Activated CD8-positive, alpha-beta T cell treated with anti-CD3 and anti-CD28 coated beads, Interleukin-2, amount 10 ng/mL, durations not matched to agents 7 days and 5 days (primary cell): ENCODE measurements around the gene SLC9A9. TPM values are rescaled to one million over a fixed set of nuclear protein-coding genes. Genes with fewer than 3 reads are reported as not detected.

Experiments used
- ATAC-seq: fragments of 150-1000 bp; cut with Tn5 transposase; one replicate; pipeline ENCODE4 v1.10.0; 2021; ENCODE audit warnings: moderate library complexity
- CTCF ChIA-PET: fragments of 350-600 bp; sonication (Branson Sonifier 250); formaldehyde crosslinking; loops from one replicate; lab custom pipeline; 2021; ENCODE audit warnings: antibody characterized with exemption; lab: Charles Lee
- POLR2A ChIA-PET: fragments of 350-600 bp; sonication (Branson Sonifier 250); formaldehyde crosslinking; loops from one replicate; lab custom pipeline; 2021; ENCODE audit warnings: antibody characterized with exemption; lab: Charles Lee
- DNase-seq: peaks from one replicate; pipeline ENCODE4 v3.0.0-alpha.2; 2020
- H3K27ac Mint-ChIP-seq: one replicate; pipeline ENCODE4 v1.8.0; 2021; ENCODE audit warnings: mild to moderate bottlenecking, mixed read lengths
- H3K27me3 Mint-ChIP-seq: one replicate; pipeline ENCODE4 v1.8.0; 2021; ENCODE audit warnings: low read depth, mixed read lengths
- H3K36me3 Mint-ChIP-seq: one replicate; pipeline ENCODE4 v1.8.0; 2021; ENCODE audit warnings: low read depth, mixed read lengths
- H3K4me1 Mint-ChIP-seq: one replicate; pipeline ENCODE4 v1.8.0; 2021; ENCODE audit warnings: low read depth, mixed read lengths
- H3K4me3 Mint-ChIP-seq: one replicate; pipeline ENCODE4 v1.8.0; 2021; ENCODE audit warnings: mild to moderate bottlenecking, mixed read lengths
- H3K9me3 Mint-ChIP-seq: one replicate; pipeline ENCODE4 v1.8.0; 2022; ENCODE audit warnings: mixed read lengths; ENCODE audit not compliant: insufficient read depth
- total RNA-seq, 2 experiments: library from RNA; stranded (reverse); gene quantifications; one replicate each; pipeline ENCODE4 v1.2.3, GENCODE V29; 2021

The SLC9A9 gene
- total RNA-seq, 2 experiments from 2014 or later = 6.6 to 7.4 TPM

DNA sequence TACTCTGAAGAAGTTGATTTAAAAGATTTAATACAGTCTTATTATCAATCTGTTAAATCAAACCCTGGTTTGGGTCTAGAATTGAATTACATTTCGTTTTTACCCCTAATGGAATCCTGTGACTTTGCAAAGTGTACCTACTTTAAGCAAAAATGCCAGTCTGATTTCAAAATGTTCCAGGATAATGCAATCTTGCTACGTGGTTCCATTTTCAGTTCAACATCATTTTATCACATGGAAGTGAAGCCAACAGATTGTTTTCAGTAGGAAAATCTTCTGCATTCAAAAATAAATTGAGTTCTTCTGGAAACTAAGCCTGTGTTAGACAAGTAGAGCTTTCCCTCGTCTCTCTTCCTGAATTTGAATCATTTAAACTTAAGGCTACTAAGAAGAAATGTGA lies 372.3 kb downstream of the SLC9A9 start:
- DNase-seq (no peak), ATAC-seq (no peak)
- no peak overlapping the region for H3K27ac Mint-ChIP-seq
- ChIA-PET POLR2A (no interaction called here), CTCF (no interaction called here)
- H3K9me3 Mint-ChIP-seq = no peaks in the 10 kb centered on the region
- H3K4me3 Mint-ChIP-seq = no peak overlapping the region
- no peaks in the 10 kb centered on the region for H3K36me3 Mint-ChIP-seq
- no peaks in the 10 kb centered on the region for H3K4me1 Mint-ChIP-seq
- H3K27me3 Mint-ChIP-seq = no peaks in the 10 kb centered on the region

DNA sequence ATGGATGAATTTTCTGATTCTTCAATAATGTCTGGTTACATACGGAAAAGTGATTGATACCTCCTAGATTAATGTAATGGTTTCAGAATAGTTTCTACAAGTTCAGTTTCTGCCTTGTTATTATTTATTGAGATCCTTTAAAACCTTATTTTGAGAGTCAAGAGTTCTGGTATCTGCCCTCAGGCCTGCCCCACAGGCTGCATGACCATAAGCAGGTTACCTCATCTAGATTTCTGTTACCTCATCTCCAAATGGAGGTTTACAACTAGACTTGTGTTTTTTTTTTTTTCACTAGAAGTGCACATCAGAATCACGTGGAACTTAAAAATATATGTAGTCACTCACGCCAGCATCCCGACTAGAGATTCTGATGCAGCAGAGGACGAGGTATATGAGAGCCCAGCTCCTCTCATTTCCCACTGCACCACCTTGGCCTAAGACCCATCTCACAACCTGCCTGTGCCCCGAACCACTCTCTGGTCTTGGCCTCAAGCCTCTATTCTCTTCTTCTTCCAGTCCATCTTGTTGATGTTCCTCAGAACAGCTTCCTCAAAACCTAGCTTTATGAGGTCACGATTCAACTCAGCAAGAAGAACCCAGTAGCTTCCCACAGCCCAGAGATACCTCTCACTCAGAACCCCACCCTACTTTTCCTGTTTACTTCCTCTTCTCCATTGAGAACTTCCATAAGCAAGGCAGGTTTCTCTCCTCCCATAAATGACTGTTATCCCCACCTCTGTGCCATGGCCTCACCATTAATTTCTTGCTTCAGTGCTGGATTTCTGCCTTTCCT lies 375.3 kb downstream of the SLC9A9 start:
- POLR2A ChIA-PET = interaction anchor here (0.7 kb wide), 1 partner anchor 13 kb away, joined by 3 read pairs; no protein-coding TSS in a partner anchor
- no peak overlapping the region for H3K4me3 Mint-ChIP-seq
- H3K27ac Mint-ChIP-seq = no peak overlapping the region
- ATAC-seq (no peak), DNase-seq (no peak)
- no peaks in the 10 kb centered on the region for H3K4me1 Mint-ChIP-seq
- H3K36me3 Mint-ChIP-seq = no peaks in the 10 kb centered on the region
- CTCF ChIA-PET = no interaction called here
- no peaks in the 10 kb centered on the region for H3K9me3 Mint-ChIP-seq
- no peaks in the 10 kb centered on the region for H3K27me3 Mint-ChIP-seq

DNA sequence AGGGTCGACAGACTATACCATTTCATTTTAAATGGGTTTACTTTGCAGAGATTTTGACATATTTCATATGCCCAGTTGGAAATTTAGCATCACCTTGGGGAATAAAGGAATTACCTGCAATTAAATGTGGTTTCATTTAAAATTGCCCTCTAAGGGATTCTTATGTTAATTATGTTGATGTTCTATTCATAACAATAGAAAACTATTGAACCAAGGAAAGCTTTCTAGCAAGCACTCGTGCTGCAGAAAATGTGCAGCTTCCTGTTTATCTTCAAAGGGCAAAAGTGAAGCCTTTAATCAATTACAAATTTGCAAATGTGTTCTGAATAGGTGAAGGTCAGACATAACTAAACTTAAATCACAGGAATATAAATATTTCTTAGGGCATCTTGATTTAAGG lies 376.6 kb downstream of the SLC9A9 start:
- DNase-seq (no peak), ATAC-seq (no peak)
- Mint-ChIP-seq H3K36me3 (no peaks in the 10 kb centered on the region), H3K4me3 (no peak overlapping the region), H3K27ac (no peak overlapping the region), H3K4me1 (no peaks in the 10 kb centered on the region), H3K27me3 (no peaks in the 10 kb centered on the region), H3K9me3 (no peaks in the 10 kb centered on the region)
- ChIA-PET POLR2A (no interaction called here), CTCF (no interaction called here)

DNA sequence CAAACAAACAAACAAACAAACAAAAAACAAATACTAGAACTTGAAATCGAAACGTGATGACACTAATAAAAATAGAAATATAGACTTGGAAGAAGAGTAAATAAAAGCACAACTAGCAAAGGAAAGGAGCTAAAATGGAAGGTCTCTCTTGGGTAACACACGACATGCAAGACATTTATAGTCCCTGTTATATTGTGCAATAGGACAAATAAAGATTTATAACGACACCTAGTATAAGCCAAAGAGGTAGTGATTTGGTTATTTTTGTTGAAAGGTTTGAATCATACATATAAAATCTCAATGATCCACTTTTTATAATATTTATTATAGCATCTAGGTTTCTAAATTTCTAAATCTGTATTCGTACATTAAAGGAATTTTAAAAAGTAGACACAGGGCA lies 379.1 kb downstream of the SLC9A9 start:
- H3K4me1 Mint-ChIP-seq = peaks cover 3% of the 10 kb centered on the region
- no peak overlapping the region for H3K4me3 Mint-ChIP-seq
- ATAC-seq (no peak), DNase-seq (no peak)
- H3K36me3 Mint-ChIP-seq = no peaks in the 10 kb centered on the region
- CTCF ChIA-PET = no interaction called here
- no peaks in the 10 kb centered on the region for H3K27me3 Mint-ChIP-seq
- POLR2A ChIA-PET = no interaction called here
- no peak overlapping the region for H3K27ac Mint-ChIP-seq
- no peaks in the 10 kb centered on the region for H3K9me3 Mint-ChIP-seq

DNA sequence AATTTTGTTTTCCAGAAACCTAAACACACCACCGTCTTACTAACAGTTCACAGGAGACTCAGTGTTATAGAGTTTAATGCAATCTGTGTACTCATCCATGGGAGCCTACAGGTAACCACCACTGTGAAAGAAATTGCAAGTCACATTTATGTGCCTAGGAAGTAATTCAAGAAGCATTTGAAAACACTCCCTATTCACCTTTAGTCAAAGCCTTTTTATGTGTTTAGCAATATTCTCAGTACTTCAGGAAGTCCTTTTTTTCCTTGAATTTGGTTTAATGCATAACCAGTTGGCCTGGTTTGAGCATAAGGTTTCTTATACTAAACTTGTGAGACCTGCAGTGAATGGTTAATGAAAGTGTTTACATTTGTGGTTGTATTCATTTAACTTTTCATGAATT lies 382.6 kb downstream of the SLC9A9 start:
- ChIA-PET CTCF (no interaction called here), POLR2A (no interaction called here)
- no peak overlapping the region for H3K27ac Mint-ChIP-seq
- no peak for ATAC-seq
- H3K4me1 Mint-ChIP-seq = peaks cover 3% of the 10 kb centered on the region
- no peaks in the 10 kb centered on the region for H3K9me3 Mint-ChIP-seq
- H3K27me3 Mint-ChIP-seq = no peaks in the 10 kb centered on the region
- H3K4me3 Mint-ChIP-seq = no peak overlapping the region
- DNase-seq = no peak
- no peaks in the 10 kb centered on the region for H3K36me3 Mint-ChIP-seq

DNA sequence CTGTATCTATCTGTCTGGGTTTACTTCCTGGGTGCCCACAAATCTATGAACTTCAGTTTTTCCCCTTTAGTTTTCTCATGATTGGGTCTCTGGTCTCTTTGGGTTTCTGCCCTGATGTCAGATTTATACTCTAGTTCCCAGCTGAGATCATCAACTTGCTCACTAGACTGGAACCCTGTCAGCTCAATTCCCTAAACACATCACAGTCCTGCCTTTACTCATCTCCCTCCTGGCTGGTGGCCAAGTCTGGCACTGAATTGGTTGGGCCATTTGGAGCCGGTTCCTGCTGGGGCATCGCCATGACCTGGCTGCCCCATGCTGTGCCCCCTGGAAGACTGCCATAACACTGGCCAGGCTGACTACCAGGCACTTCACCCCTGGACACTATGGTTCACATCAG lies 383.4 kb downstream of the SLC9A9 start:
- ChIA-PET POLR2A (no interaction called here), CTCF (no interaction called here)
- Mint-ChIP-seq H3K9me3 (no peaks in the 10 kb centered on the region), H3K36me3 (no peaks in the 10 kb centered on the region), H3K27me3 (no peaks in the 10 kb centered on the region), H3K27ac (no peak overlapping the region), H3K4me1 (peaks cover 3% of the 10 kb centered on the region), H3K4me3 (no peak overlapping the region)
- ATAC-seq = no peak
- DNase-seq = no peak

DNA sequence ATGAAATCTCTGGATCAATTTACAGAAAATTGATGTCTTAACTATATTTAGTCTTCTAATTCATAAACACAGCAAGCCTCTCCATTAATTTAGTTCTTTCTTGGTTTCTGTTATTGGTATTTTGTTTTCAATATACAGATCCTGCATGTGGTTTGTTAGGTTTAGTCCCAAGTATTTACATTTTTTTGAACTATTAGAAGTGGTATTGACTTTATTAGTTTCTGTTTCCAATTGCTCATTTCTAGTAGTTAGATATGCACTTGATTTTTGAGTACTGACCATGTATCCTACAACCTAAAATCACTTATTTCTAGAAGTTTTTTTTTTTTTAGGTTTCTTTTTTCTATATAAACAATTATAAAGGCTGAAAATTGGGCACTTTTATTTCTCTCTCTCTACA lies 392.8 kb downstream of the SLC9A9 start:
- H3K4me1 Mint-ChIP-seq = no peaks in the 10 kb centered on the region
- no peaks in the 10 kb centered on the region for H3K9me3 Mint-ChIP-seq
- no peaks in the 10 kb centered on the region for H3K36me3 Mint-ChIP-seq
- H3K4me3 Mint-ChIP-seq = no peak overlapping the region
- no peak for ATAC-seq
- DNase-seq = no peak
- ChIA-PET POLR2A (no interaction called here), CTCF (no interaction called here)
- no peak overlapping the region for H3K27ac Mint-ChIP-seq
- no peaks in the 10 kb centered on the region for H3K27me3 Mint-ChIP-seq

DNA sequence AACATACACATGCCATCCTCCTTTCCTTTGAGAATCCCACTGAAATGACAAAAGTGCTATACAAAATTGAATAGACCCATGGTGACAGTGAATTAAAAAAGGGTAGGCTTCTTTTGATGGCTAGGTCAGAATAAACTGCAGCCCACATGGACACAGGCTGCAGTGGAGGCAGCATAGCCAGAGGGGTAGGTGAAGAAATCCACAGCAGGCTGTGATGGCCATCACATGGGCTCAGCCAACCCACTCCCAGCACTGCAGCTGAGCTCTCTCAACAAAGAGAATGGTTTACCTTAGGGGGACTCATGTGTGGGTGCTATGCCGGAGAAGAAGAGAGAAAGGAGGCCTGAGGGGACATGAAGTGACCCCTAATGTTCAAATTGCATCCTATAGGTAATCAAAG lies 397.6 kb downstream of the SLC9A9 start:
- ATAC-seq (peak; percentile 66), DNase-seq (no peak)
- Mint-ChIP-seq H3K9me3 (no peaks in the 10 kb centered on the region), H3K36me3 (no peaks in the 10 kb centered on the region), H3K4me3 (no peak overlapping the region), H3K4me1 (no peaks in the 10 kb centered on the region), H3K27me3 (no peaks in the 10 kb centered on the region), H3K27ac (no peak overlapping the region)
- CTCF ChIA-PET = no interaction called here
- POLR2A ChIA-PET = no interaction called here

DNA sequence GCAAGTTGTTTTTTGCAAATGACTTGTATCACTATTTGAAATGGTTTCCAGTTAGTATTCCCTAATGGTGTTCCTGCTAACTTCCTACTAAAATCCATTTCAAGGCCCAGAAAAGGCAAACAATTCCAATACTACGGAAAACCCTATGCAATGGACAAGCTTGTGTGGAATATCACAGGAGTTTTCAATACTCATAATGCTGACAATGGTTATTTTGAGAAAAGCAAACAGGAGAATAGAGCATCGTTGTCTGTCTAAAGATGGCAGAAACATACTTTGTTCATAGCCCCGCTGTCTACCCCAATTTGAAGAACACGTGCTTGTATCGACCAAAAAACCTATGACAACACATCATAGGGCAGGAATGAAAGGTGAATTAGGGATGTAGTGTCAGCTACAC lies 400.8 kb downstream of the SLC9A9 start:
- ChIA-PET CTCF (interaction anchor here (0.8 to 1.8 kb wide), 3 partner anchors 13 to 327 kb away, joined by 3 to 7 read pairs (median 6); partner anchors contain the start of gene CHST2), POLR2A (no interaction called here)
- Mint-ChIP-seq H3K4me1 (peaks cover 19% of the 10 kb centered on the region), H3K4me3 (no peak overlapping the region), H3K27me3 (no peaks in the 10 kb centered on the region), H3K36me3 (no peaks in the 10 kb centered on the region), H3K9me3 (no peaks in the 10 kb centered on the region), H3K27ac (no peak overlapping the region)
- ATAC-seq = peak; percentile 24
- DNase-seq = no peak

DNA sequence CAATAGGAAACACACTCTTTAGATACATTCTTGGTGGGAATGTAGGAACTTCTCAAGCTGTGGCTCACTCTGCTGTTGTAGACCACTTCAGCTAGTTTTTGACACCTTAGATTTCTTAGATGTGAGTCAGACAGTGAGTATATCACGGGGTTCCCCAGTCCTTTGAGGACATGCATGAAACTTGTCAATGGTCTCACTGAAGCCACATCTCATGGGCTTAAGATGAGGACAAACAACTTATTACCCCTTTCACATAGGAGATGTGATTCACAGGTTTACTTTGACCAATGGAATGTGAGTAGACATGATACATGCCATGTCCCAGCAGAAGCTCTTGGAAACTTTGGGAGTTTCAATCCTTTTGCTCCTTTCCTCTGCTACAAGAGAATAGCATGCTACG lies 403.1 kb downstream of the SLC9A9 start:
- H3K27ac Mint-ChIP-seq = no peak overlapping the region
- no peak for DNase-seq

DNA sequence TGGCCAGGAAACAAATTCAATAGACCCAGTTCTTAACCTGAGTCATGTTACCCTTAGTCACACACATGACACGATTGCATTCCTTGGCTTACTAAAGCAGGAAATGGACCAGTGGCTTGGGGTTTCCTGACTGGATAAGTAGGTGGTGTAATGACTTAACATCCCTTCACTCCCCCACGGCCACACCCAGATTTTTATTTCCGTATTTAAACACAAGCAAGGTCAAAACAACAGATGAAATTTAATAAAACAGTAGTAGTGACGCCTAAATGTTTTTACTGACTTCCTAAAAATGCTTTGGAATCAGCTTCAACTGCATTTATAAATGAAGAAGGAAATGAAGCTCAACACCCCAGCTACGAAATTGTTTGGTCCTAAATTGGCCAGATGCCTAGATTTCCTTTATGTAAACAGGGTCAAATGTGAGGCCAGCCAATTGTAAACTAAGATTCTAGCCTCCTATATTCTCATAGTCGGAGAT lies 404.4 kb downstream of the SLC9A9 start:
- peak overlapping the region; percentile 17 for H3K27ac Mint-ChIP-seq
- no peaks in the 10 kb centered on the region for H3K27me3 Mint-ChIP-seq
- no peaks in the 10 kb centered on the region for H3K36me3 Mint-ChIP-seq
- peaks cover 19% of the 10 kb centered on the region for H3K4me1 Mint-ChIP-seq
- ChIA-PET POLR2A (interaction anchor here (0.8 kb wide), 1 partner anchor 382 kb away, joined by 3 read pairs; no protein-coding TSS in a partner anchor), CTCF (interaction anchor here (1.1 to 3.3 kb wide), 5 partner anchors 9 to 323 kb away, joined by 3 to 16 read pairs (median 3); no protein-coding TSS in a partner anchor)
- DNase-seq = peak; percentile 41
- H3K4me3 Mint-ChIP-seq = no peak overlapping the region
- H3K9me3 Mint-ChIP-seq = no peaks in the 10 kb centered on the region
- no peak for ATAC-seq

More for the DNA sequence above, 403.1 kb downstream of the SLC9A9 start:
- H3K4me3 Mint-ChIP-seq = no peak overlapping the region
- CTCF ChIA-PET = interaction anchor here (0.6 to 3.3 kb wide), 6 partner anchors 10 to 717 kb away, joined by 3 to 16 read pairs (median 3); no protein-coding TSS in a partner anchor
- no peaks in the 10 kb centered on the region for H3K27me3 Mint-ChIP-seq
- no peaks in the 10 kb centered on the region for H3K36me3 Mint-ChIP-seq
- POLR2A ChIA-PET = no interaction called here
- H3K4me1 Mint-ChIP-seq = peaks cover 19% of the 10 kb centered on the region
- no peak for ATAC-seq
- H3K9me3 Mint-ChIP-seq = no peaks in the 10 kb centered on the region

DNA sequence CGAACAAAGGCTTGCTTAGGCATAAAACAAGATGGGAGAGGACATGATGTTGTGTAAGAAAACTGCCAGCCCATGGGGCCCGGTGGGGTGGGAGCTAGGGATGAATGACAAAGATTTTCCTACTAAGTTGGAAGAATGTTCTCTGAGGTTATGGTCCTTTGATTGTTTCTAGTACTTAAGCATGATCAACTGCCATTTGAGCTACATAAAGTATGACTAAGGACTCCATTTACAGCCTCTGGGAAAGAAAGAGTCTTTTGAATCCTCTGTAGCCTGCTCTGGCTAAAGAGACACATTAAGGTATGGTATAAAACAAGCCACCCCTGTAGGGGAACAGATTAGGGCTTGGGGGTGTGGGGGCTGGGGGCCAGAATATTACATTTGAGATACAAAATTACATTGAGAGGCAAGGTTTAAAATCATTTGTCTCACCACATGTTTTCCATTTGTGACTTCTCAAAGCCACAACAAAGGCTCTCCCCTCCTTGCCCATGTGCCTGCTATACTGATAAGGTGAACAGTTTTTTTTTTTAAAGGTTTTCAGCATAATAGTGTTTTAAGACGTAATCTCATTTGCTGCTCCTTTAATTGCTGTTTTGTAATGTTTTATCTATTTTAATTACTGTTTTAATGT lies 405.3 kb downstream of the SLC9A9 start:
- POLR2A ChIA-PET = no interaction called here
- Mint-ChIP-seq H3K9me3 (no peaks in the 10 kb centered on the region), H3K27me3 (no peaks in the 10 kb centered on the region), H3K4me1 (peaks cover 19% of the 10 kb centered on the region), H3K36me3 (no peaks in the 10 kb centered on the region), H3K27ac (no peak overlapping the region), H3K4me3 (no peak overlapping the region)
- DNase-seq = no peak
- no peak for ATAC-seq
- CTCF ChIA-PET = interaction anchor here (1.0 to 3.3 kb wide), 3 partner anchors 10 to 231 kb away, joined by 3 to 16 read pairs (median 5); no protein-coding TSS in a partner anchor
